HCT116 (cell line): ENCODE data around the gene DCLRE1C. TPM values are rescaled to one million over a fixed set of nuclear protein-coding genes. Genes with fewer than 3 reads are reported as not detected.

Experiments
- ATAC-seq: fragments of 200-7000 bp; cut with Tn5 transposase; 2 replicates; pipeline ENCODE4 v1.9.1; 2020; ENCODE audit warnings: mild to moderate bottlenecking, moderate library complexity
- BruUV-seq: library from RNA; stranded (reverse); fragments of 400-500 nt; replicated peaks from 2 replicates; lab custom pipeline; 2021; lab: Mats Ljungman, UMichigan
- CTCF ChIA-PET: fragments of 300-600 bp; sonication (Branson Sonifier 250); formaldehyde crosslinking; loops from one replicate; lab custom pipeline; 2021; ENCODE audit warnings: antibody characterized with exemption; lab: Charles Lee
- POLR2A ChIA-PET: fragments of 300-600, 350-600 bp; sonication (Branson Sonifier 250); formaldehyde crosslinking; loops from one replicate; lab custom pipeline; 2021; ENCODE audit warnings: antibody characterized with exemption; lab: Charles Lee
- RAD21 ChIA-PET, 2 experiments: fragments of 300-600 bp; sonication (Branson Sonifier 250); formaldehyde crosslinking; loops; one replicate each; lab custom pipeline; 2023; ENCODE audit warnings: low total read pairs in 2 of 2; ENCODE audit not compliant: uncharacterized antibody in 2 of 2, unreplicated experiment in 2 of 2, low non-redundant PET in 1 of 2; lab: Charles Lee
- DNase-seq: peaks from one replicate; pipeline ENCODE4 v3.0.0-alpha.2; 2010; ENCODE audit warnings: low read depth, low spot score
- H2AFZ ChIP-seq: fragments of 200-600 bp; shearing (Covaris generic), sonication (generic); 2 replicates; pipeline ENCODE4 v1.6.1; 2017; ENCODE audit warnings: low read depth, mixed run types, mixed read lengths, antibody characterized with exemption, low read length; ENCODE audit not compliant: poor library complexity, severe bottlenecking
- H3K27ac ChIP-seq: 2 replicates; pipeline ENCODE4 v1.5.1; 2012; ENCODE audit warnings: low read depth, low read length
- H3K27me3 ChIP-seq: fragments of 200-600 bp; sonication (generic); 2 replicates; pipeline ENCODE4 v1.6.1; 2016; ENCODE audit warnings: mixed run types, low read length, mixed read lengths; ENCODE audit not compliant: insufficient read depth
- H3K36me3 ChIP-seq, 2 experiments: fragments of 200-500 bp in 1 of 2; fragments of 200-600 bp in 1 of 2; sonication (Bioruptor generic) in 1 of 2; sonication (generic) in 1 of 2; 2 replicates each; pipeline versions ENCODE4 v1.5.1 to v1.6.1; 2014 to 2016; ENCODE audit warnings: low read length in 2 of 2, inconsistent platforms in 1 of 2, mixed read lengths in 1 of 2, mixed run types in 1 of 2; ENCODE audit not compliant: insufficient read depth in 2 of 2, control insufficient read depth in 1 of 2
- H3K4me1 ChIP-seq, 2 experiments: fragments of 200-600 bp in 1 of 2; sonication (generic) in 1 of 2; 2 replicates each; pipeline versions ENCODE4 v1.5.1 to v1.6.1; 2012 to 2017; ENCODE audit warnings: low read length in 2 of 2, inconsistent platforms in 1 of 2, mild to moderate bottlenecking in 1 of 2, mixed read lengths in 1 of 2, mixed run types in 1 of 2, moderate library complexity in 1 of 2; ENCODE audit not compliant: insufficient read depth in 2 of 2, control insufficient read depth in 1 of 2
- H3K4me2 ChIP-seq: fragments of 200-600 bp; sonication (generic); 2 replicates; pipeline ENCODE4 v1.6.1; 2017; ENCODE audit warnings: mixed run types, low read length, mixed read lengths
- H3K4me3 ChIP-seq, 2 experiments: fragments of 200-600 bp in 1 of 2; sonication (generic) in 1 of 2; replicated peaks in 1 of 2; 2 replicates each; pipeline ENCODE4 v1.5.1; 2011 to 2016; ENCODE audit warnings: low read length in 2 of 2, control low read depth in 1 of 2, low read depth in 1 of 2, mild to moderate bottlenecking in 1 of 2, mixed read lengths in 1 of 2, mixed run types in 1 of 2
- H3K79me2 ChIP-seq: fragments of 200-600 bp; sonication (generic); 2 replicates; pipeline ENCODE4 v1.6.1; 2017; ENCODE audit warnings: mild to moderate bottlenecking, mixed run types, low read length, moderate library complexity, mixed read lengths; ENCODE audit not compliant: insufficient read depth
- H3K9ac ChIP-seq: fragments of 200-600 bp; sonication (generic); 2 replicates; pipeline ENCODE4 v1.6.1; 2016; ENCODE audit warnings: low read length, mixed read lengths
- H3K9me2 ChIP-seq: fragments of 200-600 bp; sonication (generic), shearing (Covaris generic); 2 replicates; pipeline ENCODE4 v1.6.1; 2017; ENCODE audit warnings: mixed run types, mild to moderate bottlenecking, moderate library complexity; ENCODE audit not compliant: insufficient read depth
- H3K9me3 ChIP-seq, 2 experiments: fragments of 200-500 bp in 1 of 2; fragments of 200-600 bp in 1 of 2; sonication (Bioruptor generic) in 1 of 2; sonication (generic) in 1 of 2; 2 replicates each; pipeline ENCODE4 v1.6.1; 2014 to 2017; ENCODE audit warnings: low read length in 2 of 2, mixed read lengths in 2 of 2, inconsistent platforms in 1 of 2, low read depth in 1 of 2, mild to moderate bottlenecking in 1 of 2, mixed run types in 1 of 2, moderate library complexity in 1 of 2; ENCODE audit not compliant: control insufficient read depth in 1 of 2, insufficient read depth in 1 of 2
- H4K20me1 ChIP-seq: fragments of 200-600 bp; sonication (generic), shearing (Covaris generic); 2 replicates; pipeline ENCODE4 v1.6.1; 2017; ENCODE audit warnings: mixed run types, mild to moderate bottlenecking, moderate library complexity; ENCODE audit not compliant: insufficient read depth
- ATF3 ChIP-seq: IDR thresholded peaks from 2 replicates; pipeline ENCODE4 v1.6.1; 2012
- CBX3 ChIP-seq: IDR thresholded peaks from 2 replicates; pipeline ENCODE4 v1.6.1; 2012; ENCODE audit warnings: low read depth
- CTCF ChIP-seq, 3 experiments: fragments of 200-600 bp in 1 of 3; sonication (generic) in 1 of 3; IDR thresholded peaks in 2 of 3; conservative IDR thresholded peaks in 1 of 3; 2 replicates each; pipeline ENCODE4 v1.5.1; 2012 to 2017; ENCODE audit warnings: low read depth in 2 of 3, low read length in 2 of 3, antibody characterized with exemption in 1 of 3, borderline replicate concordance in 1 of 3, control low read depth in 1 of 3, mild to moderate bottlenecking in 1 of 3, mixed read lengths in 1 of 3, mixed run types in 1 of 3, moderate library complexity in 1 of 3; ENCODE audit not compliant: insufficient read depth in 1 of 3
- EZH2 ChIP-seq: fragments of 200-600 bp; sonication (generic); IDR thresholded peaks from 2 replicates; pipeline ENCODE4 v1.6.1; 2017; ENCODE audit warnings: antibody characterized with exemption, mixed run types
- FOSL1 ChIP-seq: IDR thresholded peaks from 2 replicates; pipeline ENCODE4 v1.6.1; 2012; ENCODE audit warnings: low read depth
- JUND ChIP-seq: IDR thresholded peaks from 2 replicates; pipeline ENCODE4 v1.6.1; 2012
- POLR2A ChIP-seq: IDR thresholded peaks from 2 replicates; pipeline ENCODE4 v1.7.0; 2011; ENCODE audit warnings: borderline replicate concordance; ENCODE audit not compliant: insufficient read depth, insufficient read length; ENCODE audit errors: extremely low read depth
- POLR2AphosphoS5 ChIP-seq: IDR thresholded peaks from 2 replicates; pipeline ENCODE4 v1.6.1; 2011; ENCODE audit warnings: mild to moderate bottlenecking, low read depth, low read length, moderate library complexity
- RAD21 ChIP-seq: IDR thresholded peaks from 2 replicates; pipeline ENCODE4 v1.6.1; 2012; ENCODE audit warnings: low read depth, mild to moderate bottlenecking
- REST ChIP-seq: IDR thresholded peaks from 2 replicates; pipeline ENCODE4 v1.6.1; 2012; ENCODE audit warnings: low read depth
- SIN3A ChIP-seq: IDR thresholded peaks from 2 replicates; pipeline ENCODE4 v1.6.1; 2012; ENCODE audit warnings: low read depth
- SRF ChIP-seq: IDR thresholded peaks from 2 replicates; pipeline ENCODE4 v1.6.1; 2012; ENCODE audit warnings: low read depth
- YY1 ChIP-seq: IDR thresholded peaks from 2 replicates; pipeline ENCODE4 v1.6.1; 2011; ENCODE audit warnings: low read length, low read depth, moderate library complexity, mild to moderate bottlenecking; ENCODE audit not compliant: insufficient replicate concordance; ENCODE audit errors: extremely low read depth
- ZFX ChIP-seq: fragments of 450-650 bp; IDR thresholded peaks from 2 replicates; pipeline ENCODE4 v1.6.1; 2017
- ZNF274 ChIP-seq: fragments of 200-500 bp; sonication (Bioruptor generic); IDR thresholded peaks from 2 replicates; pipeline ENCODE4 v1.6.1; 2014; ENCODE audit warnings: mild to moderate bottlenecking, low read depth, low read length, inconsistent platforms
- intact Hi-C: fragments of 100-400 bp; cut with micrococcal nuclease; formaldehyde crosslinking; loops from 2 replicates; pipeline ENCODE4 v1.10.0; 2022
- total RNA-seq: library from RNA; stranded (reverse); gene quantifications from one replicate; pipeline ENCODE4 v1.2.1, GENCODE V29; 2021; ENCODE audit not compliant: unreplicated experiment
- TF ChIP-seq, protein P1 (sequence below): IDR thresholded peaks from 2 replicates; pipeline ENCODE4 v1.6.1; 2012
- TF ChIP-seq, protein P2 (sequence below): IDR thresholded peaks from 2 replicates; pipeline ENCODE4 v1.6.1; 2011; ENCODE audit warnings: mild to moderate bottlenecking, low read length, moderate library complexity; ENCODE audit not compliant: insufficient replicate concordance; ENCODE audit errors: extremely low read depth

The DCLRE1C gene
- total RNA-seq, 1 experiment from 2014 or later = 14.5 TPM

GRCh38 chr10:14959221-14960057 is 5.5 kb upstream of the DCLRE1C start, which contains the start of gene MEIG1:
MEIG1 (plus strand) TSS chr10:14959388; CDS start chr10:14966469, 7,081 bp downstream.
- CTCF ChIA-PET = interaction anchor here (1.1 to 1.7 kb wide), 2 partner anchors 12 to 147 kb away, joined by 3 read pairs; no protein-coding TSS in a partner anchor
- TF ChIP-seq REST = no peak
- TF ChIP-seq RAD21 = no peak
- peak; percentile 79 for TF ChIP-seq SIN3A
- peak; percentile 10 for TF ChIP-seq YY1
- TF ChIP-seq CBX3 = peak; percentile 45; the same call in 1 of the 2 replicates
- TF ChIP-seq SRF = peak; percentile 19; the same call in 1 of the 2 replicates
- TF ChIP-seq JUND = no peak; the same call in 1 of the 2 replicates
- TF ChIP-seq, protein P1, sequence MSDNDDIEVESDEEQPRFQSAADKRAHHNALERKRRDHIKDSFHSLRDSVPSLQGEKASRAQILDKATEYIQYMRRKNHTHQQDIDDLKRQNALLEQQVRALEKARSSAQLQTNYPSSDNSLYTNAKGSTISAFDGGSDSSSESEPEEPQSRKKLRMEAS = peak; percentile 84
- TF ChIP-seq EZH2 = no peak
- TF ChIP-seq ZNF274 = no peak
- no peak for TF ChIP-seq CTCF (IDR thresholded peaks at IDR 0.05 in 2 of 3, conservative IDR thresholded peaks at IDR 0.05 in 1 of 3; ENCODE audit: borderline replicate concordance in 1 of 3, insufficient read depth in 1 of 3, low read depth in 2 of 3, low read length in 2 of 3)
- TF ChIP-seq ATF3 = no peak
- TF ChIP-seq FOSL1 = no peak
- peak; percentile 72 for TF ChIP-seq POLR2AphosphoS5
- TF ChIP-seq ZFX = peak; percentile 53; the same call in 1 of the 2 replicates
- TF ChIP-seq, protein P2, sequence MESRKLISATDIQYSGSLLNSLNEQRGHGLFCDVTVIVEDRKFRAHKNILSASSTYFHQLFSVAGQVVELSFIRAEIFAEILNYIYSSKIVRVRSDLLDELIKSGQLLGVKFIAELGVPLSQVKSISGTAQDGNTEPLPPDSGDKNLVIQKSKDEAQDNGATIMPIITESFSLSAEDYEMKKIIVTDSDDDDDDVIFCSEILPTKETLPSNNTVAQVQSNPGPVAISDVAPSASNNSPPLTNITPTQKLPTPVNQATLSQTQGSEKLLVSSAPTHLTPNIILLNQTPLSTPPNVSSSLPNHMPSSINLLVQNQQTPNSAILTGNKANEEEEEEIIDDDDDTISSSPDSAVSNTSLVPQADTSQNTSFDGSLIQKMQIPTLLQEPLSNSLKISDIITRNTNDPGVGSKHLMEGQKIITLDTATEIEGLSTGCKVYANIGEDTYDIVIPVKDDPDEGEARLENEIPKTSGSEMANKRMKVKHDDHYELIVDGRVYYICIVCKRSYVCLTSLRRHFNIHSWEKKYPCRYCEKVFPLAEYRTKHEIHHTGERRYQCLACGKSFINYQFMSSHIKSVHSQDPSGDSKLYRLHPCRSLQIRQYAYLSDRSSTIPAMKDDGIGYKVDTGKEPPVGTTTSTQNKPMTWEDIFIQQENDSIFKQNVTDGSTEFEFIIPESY = no peak
- TF ChIP-seq POLR2A = peak; percentile 65

More at GRCh38 chr10:14959221-14960057, 5.5 kb upstream of the DCLRE1C start, which contains the start of gene MEIG1:
- Histone ChIP-seq H3K9me3 (no peaks in the 10 kb centered on the region), H3K9ac (peak within 1 kb of the TSS; percentile 99), H4K20me1 (no peaks in the 10 kb centered on the region), H3K79me2 (0 out of 2 replicates have a peak, but pooled peaks cover 7% of the 10 kb centered on the region), H3K4me3 (peak within 1 kb of the TSS; percentile 89 to 98), H2AFZ (peak within 1 kb of the TSS; percentile 98), H3K36me3 (no peaks in the 10 kb centered on the region), H3K4me1 (peaks cover 15 to 22% of the 10 kb centered on the region in 2 experiments), H3K27ac (peak within 1 kb of the TSS; percentile 94), H3K9me2 (no peaks in the 10 kb centered on the region), H3K4me2 (peak within 1 kb of the TSS; percentile 97), H3K27me3 (no peaks in the 10 kb centered on the region)
- peak; percentile 94 for ATAC-seq
- intact Hi-C loops = loop anchor here (2.0 kb wide), 1 partner anchor 53 kb away; no protein-coding TSS in a partner anchor
- no TSS peak for BruUV-seq
- ChIA-PET POLR2A (interaction anchor here (0.7 to 2.5 kb wide), 4 partner anchors 10 to 122 kb away, joined by 3 to 6 read pairs (median 4); partner anchors contain the start of genes CDNF, HSPA14, MSANTD7 and SUV39H2), RAD21 (interaction anchor here in 1 of 2 experiments (0.6 kb wide), 1 partner anchor 74 kb away, joined by 3 read pairs; no protein-coding TSS in a partner anchor)
- DNase-seq = peak; percentile 91
